ENCODE results near the gene SARS1.
"Not testable (repeated sequence)": the region's sequence is repeated elsewhere in the genome, so short reads cannot be mapped to it uniquely, and the experiment has no call there.

The SARS1 gene

GRCh38 chr1:109214695-109215623 lies 1.2 kb downstream of the SARS1 start:
- H3K4me3 ChIP-seq (ENCODE audit: low read depth, low read length), result peak overlapping the region; percentile 98
- no peak for TF ChIP-seq CTCF (IDR thresholded peaks at IDR 0.05; ENCODE audit: insufficient read depth, low read length, missing control alignments)
- POLR2A ChIA-PET, result interaction anchor here (0.9 to 2.5 kb wide), 11 partner anchors 10 to 269 kb away, joined by 3 to 18 read pairs (median 5); partner anchors contain the start of genes ATXN7L2, CELSR2 and SORT1
- DNase-seq (ENCODE audit: low read depth, low spot score), result peak; percentile 85
- CTCF ChIA-PET, result interaction anchor here (0.9 to 6.4 kb wide), 11 partner anchors 9 to 317 kb away, joined by 3 to 100 read pairs (median 4); a partner anchor contains a TSS

- ChIA-PET CTCF (interaction anchor here (0.7 to 1.4 kb wide), 4 partner anchors 9 to 182 kb away, joined by 4 to 7 read pairs (median 4); no protein-coding TSS in a partner anchor), POLR2A (no interaction called here)
- DNase-seq (ENCODE audit: low read depth, low spot score), result no peak
- no peak for TF ChIP-seq CTCF (IDR thresholded peaks at IDR 0.05; ENCODE audit: insufficient read depth, low read length, missing control alignments)
- no peak overlapping the region for H3K4me3 ChIP-seq (ENCODE audit: low read depth, low read length)
Measured at GRCh38 chr1:109216662-109217061, 2.9 kb downstream of the SARS1 start.

- no peak for TF ChIP-seq CTCF (IDR thresholded peaks at IDR 0.05; ENCODE audit: insufficient read depth, low read length, missing control alignments)
- ChIA-PET CTCF (no interaction called here), POLR2A (no interaction called here)
Measured at GRCh38 chr1:109218516-109218915, 4.8 kb downstream of the SARS1 start.

GRCh38 chr1:109221201-109221600 lies 7.5 kb downstream of the SARS1 start:
- H3K4me3 ChIP-seq (ENCODE audit: low read depth, low read length); POLR2A ChIA-PET; CTCF ChIA-PET; DNase-seq (ENCODE audit: low read depth, low spot score): not testable (repeated sequence)

More at GRCh38 chr1:109218516-109218915, 4.8 kb downstream of the SARS1 start:
- no peak for DNase-seq (ENCODE audit: low read depth, low spot score)
- H3K4me3 ChIP-seq (ENCODE audit: low read depth, low read length), result no peak overlapping the region

GRCh38 chr1:109225308-109225707 lies 11.6 kb downstream of the SARS1 start:
- CTCF ChIA-PET, result interaction anchor here (0.9 to 2.8 kb wide), 8 partner anchors 9 to 308 kb away, joined by 3 to 14 read pairs (median 5); partner anchors contain the start of gene CYB561D1
- POLR2A ChIA-PET, result interaction anchor here (1.0 to 1.4 kb wide), 2 partner anchors 11 to 15 kb away, joined by 3 to 9 read pairs; partner anchors contain the start of gene SARS1
- no peak for DNase-seq (ENCODE audit: low read depth, low spot score)

More at GRCh38 chr1:109225308-109225707, 11.6 kb downstream of the SARS1 start:
- no peak overlapping the region for H3K4me3 ChIP-seq (ENCODE audit: low read depth, low read length)
- no peak for TF ChIP-seq CTCF (IDR thresholded peaks at IDR 0.05; ENCODE audit: insufficient read depth, low read length, missing control alignments)
